ENCODE results near the gene OMA1.

GRCh38 chr1:58454385-58454784 is 92.1 kb downstream of the OMA1 start:
- TF ChIP-seq CTCF (IDR thresholded peaks at IDR 0.05), result no peak
- no peak for TF ChIP-seq POLR2A (IDR thresholded peaks at IDR 0.05)
- TF ChIP-seq EP300 (IDR thresholded peaks at IDR 0.05), result no peak

Measured in ovary (tissue), 3 donors.